SKM-1 treated with dmso at 0.1 percent for 144 hours (cell line): ENCODE data around the gene ZBTB32.
A peak's percentile ranks its signal among the peaks of the same experiment; 100 is the strongest.

Experiments used
- DNase-seq: peaks from one replicate; lab custom pipeline; 2025; ENCODE audit not compliant: unreplicated experiment; lab: John Stamatoyannopoulos, UW

Gene ZBTB32

GRCh38 chr19:35750167-35750566 lies 45.8 kb downstream of the ZBTB32 start:
- DNase-seq, result no peak

GRCh38 chr19:35751839-35752745 lies 47.7 kb downstream of the ZBTB32 start:
- DNase-seq, result no peak

- DNase-seq, result no peak
Observed at GRCh38 chr19:35752746-35753350, 48.5 kb downstream of the ZBTB32 start.

- no peak for DNase-seq
Observed at GRCh38 chr19:35753634-35754369, 49.4 kb downstream of the ZBTB32 start.

- no peak for DNase-seq
Observed at GRCh38 chr19:35754370-35755130, 50.2 kb downstream of the ZBTB32 start.

GRCh38 chr19:35755131-35755549 lies 50.8 kb downstream of the ZBTB32 start:
- no peak for DNase-seq

- DNase-seq, result no peak
Observed at GRCh38 chr19:35755550-35756376, 51.4 kb downstream of the ZBTB32 start.

- DNase-seq, result no peak
Observed at GRCh38 chr19:35756377-35757230, 52.2 kb downstream of the ZBTB32 start, which contains the start of gene HSPB6. Gene HSPB6 (minus strand): TSS chr19:35757029. CDS start chr19:35757008, 21 bp downstream.

- DNase-seq, result no peak
Observed at GRCh38 chr19:35757231-35757748, 52.9 kb downstream of the ZBTB32 start.

GRCh38 chr19:35757749-35758608 lies 53.6 kb downstream of the ZBTB32 start, which contains the start of gene PROSER3:
Gene PROSER3 (plus strand): TSS chr19:35758176. CDS start chr19:35758216, 40 bp downstream.
- peak; percentile 99 for DNase-seq

GRCh38 chr19:35759697-35760096 lies 55.3 kb downstream of the ZBTB32 start:
- no peak for DNase-seq

- no peak for DNase-seq
Observed at GRCh38 chr19:35760711-35761349, 56.5 kb downstream of the ZBTB32 start.

GRCh38 chr19:35764432-35765315 lies 60.3 kb downstream of the ZBTB32 start:
- DNase-seq, result no peak
